ENCODE results near the gene FAM219B.
"Not testable (repeated sequence)": the region's sequence is repeated elsewhere in the genome, so short reads cannot be mapped to it uniquely, and the experiment has no call there.

The FAM219B gene

GRCh38 chr15:74902295-74903075, 4.2 kb downstream of the FAM219B start:
- no peak for DNase-seq

DNA sequence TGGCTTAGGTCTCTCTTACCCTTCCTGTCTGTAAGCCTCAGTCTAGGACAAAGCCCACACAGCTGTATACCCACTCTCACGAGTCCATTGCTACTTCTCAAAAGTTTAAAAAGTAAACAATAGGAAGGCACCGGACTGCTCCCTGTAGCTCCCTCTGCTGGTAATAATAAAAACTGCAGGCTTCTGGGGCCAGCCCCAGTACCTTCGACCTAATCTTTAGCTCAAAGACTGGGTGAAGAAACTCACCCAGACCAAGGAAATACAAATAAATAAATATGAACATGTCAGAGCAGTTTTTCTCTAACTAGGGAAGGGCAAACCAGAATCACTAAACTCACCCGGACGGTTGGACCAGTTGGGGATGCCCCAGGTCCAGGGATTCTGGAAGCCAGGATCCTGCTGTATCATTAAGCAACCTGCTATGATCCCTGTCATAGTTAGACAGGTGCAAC, 5.0 kb downstream of the FAM219B start:
- peak; percentile 25 to 69 for DNase-seq

- no peak for DNase-seq
These were observed 9.3 kb downstream of the FAM219B start for GRCh38 chr15:74897300-74897701.

GRCh38 chr15:74896316-74896715, 10.3 kb downstream of the FAM219B start:
- DNase-seq, result no peak

DNA sequence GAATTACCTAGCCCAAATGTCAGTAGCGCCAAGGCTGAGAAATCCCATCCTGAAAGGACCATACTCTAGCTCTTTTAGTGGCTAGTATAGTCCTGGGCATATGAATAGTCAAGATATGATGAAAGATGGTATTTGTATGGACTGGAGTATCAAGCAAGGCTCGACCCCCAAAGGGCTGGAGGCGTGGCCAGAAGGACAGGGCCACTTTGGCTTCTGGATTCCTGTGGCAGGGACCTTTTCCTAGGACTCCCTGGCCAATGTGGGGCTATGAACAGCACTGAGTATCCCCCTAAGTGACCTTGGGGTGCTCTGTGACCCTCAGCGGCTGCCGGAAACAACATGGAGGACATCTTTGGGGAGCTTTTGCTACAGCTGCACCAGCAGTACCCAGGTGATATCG, 10.8 kb downstream of the FAM219B start:
- DNase-seq, result no peak

DNA sequence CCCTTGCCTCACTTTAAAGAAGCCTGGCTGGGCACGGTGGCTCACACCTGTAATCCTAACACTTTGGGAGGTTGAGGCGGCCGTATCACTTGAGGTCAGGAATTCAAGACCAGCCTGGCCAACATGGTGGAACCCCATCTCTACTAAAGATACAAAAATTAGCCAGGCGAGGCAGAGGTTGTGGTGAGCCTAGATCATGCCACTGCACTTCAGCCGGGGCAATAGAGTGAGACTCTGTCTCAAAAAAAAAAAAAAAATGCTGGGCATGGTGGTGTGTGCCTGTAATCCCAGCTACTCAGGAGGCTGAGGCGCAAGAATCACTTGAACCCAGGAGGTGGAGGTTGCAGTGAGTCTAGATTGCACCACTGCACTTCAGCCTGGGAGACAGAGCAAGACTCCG, 12.3 kb downstream of the FAM219B start:
- DNase-seq, result not testable (repeated sequence)

DNA sequence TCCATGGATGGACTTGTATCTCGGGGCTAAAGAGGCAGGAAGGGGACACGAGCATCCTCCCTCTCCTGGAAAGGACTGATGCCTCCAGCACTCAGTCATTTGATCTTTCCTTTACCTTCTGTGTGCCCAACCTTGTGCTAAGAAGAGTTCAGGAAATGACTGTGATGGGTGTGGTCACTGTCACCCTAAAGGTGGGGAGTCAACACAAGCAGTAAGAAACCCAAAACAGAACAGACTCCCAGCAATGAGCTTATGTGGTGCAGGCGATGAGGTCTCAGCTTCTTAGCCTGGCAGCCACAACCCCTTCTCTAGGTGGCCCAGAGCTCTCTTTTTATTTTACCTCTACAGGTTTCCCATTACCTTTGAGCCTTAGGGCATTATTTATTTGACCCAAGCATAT, 13.0 kb downstream of the FAM219B start:
- DNase-seq, result no peak

GRCh38 chr15:74892931-74893330, 13.7 kb downstream of the FAM219B start:
- no peak for DNase-seq

DNA sequence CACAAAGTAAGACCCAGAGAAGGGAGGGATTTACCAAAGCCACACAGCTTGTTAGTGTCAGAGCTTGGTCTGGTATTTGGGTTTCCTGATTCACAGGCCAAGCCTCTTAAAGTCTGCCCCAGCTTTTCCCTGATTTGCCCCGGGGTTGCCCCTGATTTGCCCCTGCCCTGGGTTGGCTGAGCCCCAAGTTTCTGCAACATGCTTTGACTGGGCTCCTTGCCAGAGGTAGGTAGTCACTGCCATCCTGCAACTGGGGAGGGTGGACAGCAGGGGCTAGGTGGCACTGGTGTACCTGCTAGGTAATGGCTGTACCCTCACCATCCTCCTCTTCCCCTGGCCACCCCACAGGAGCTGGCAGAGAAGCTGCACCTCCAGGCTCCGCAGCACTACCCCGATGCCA, 14.3 kb downstream of the FAM219B start:
- DNase-seq, result no peak

DNA sequence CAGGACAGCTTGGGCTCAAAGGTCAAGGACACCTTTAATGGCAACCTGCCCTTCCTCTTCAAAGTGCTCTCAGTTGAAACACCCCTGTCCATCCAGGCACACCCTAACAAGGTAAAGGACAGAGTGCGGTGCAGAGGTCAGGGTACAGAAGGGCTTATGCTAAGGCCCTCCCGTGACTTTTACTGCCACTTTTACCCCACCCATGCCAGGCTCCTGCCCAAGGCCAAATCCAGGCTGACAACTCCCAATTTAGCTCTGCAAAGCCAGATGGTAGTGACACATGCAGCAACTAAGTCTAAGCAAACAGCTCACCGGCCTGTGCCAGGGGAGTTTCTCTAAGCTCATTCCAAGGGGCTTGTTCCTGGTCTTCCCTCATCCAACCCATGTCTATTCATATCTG, 15.2 kb downstream of the FAM219B start:
- DNase-seq, result no peak

DNA sequence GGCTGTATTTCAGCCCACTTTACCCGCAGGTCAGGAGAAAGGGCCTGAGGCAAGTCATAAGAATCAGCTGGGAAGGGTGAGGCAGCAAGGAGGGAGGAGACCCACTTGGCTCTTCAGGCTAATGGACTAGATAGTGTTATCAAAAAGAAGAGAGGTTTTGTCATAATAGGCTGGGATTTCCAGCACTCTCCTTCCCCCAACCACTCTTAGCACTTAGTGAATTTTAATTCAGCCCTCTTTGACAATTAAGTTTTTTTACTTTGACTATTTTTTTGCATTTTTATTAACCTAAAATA, 16.0 kb downstream of the FAM219B start:
- no peak for DNase-seq

- peak; percentile 82 to 83 for DNase-seq
These were observed 16.6 kb downstream of the FAM219B start, which contains the start of gene MPI for GRCh38 chr15:74889883-74890664. MPI (plus strand) TSS chr15:74890042; CDS start chr15:74890074, 32 bp downstream.

DNA sequence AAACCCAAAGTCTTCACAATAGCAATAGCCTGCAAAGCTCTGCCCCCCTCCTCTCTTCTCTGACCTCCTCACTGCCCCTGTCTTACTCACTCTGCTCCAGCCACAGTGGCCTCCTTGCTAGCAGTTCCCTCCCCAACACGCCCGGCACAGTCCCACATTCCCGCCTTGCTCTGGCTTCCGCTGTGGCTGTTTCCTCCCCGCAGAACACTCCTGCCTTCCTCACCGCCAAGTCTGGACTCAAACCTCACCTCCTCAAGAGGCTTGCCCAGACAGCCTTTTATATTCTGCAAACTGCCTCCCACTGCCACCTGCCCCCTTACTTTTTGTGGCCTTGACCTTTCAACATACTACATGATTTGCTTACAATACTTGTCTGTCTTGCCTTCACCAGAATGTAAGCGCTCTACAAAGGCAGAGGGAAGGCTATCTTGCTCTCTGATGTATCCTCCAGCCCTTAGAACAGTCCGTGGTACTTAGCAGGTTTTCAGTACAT, 17.2 kb downstream of the FAM219B start:
- DNase-seq, result peak in 1 of 2 donors; percentile 15

- no peak for DNase-seq
These were observed 17.9 kb downstream of the FAM219B start for GRCh38 chr15:74888716-74889115.

- not testable (repeated sequence) for DNase-seq
These were observed 19.0 kb downstream of the FAM219B start for GRCh38 chr15:74887537-74888193.

DNA sequence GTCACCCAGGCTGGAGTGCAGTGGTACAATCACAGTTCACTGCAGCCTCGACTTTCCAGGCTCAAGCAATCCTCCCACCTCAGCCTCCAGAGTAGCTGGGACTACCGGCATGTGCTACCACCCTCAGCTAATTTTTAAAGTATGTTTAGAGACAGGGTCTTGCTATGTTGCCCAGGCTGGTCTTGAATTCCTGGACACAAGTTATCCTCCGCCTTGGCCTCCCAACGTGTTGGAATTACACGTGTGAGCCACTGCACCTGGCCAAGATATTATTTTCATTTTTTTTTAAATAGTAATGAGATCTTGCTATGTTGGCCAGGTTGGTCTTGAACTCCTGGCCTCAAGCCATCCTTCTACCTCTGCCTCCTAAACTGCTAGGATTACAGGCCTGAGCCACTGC, 21.2 kb downstream of the FAM219B start:
- DNase-seq, result no peak

DNA sequence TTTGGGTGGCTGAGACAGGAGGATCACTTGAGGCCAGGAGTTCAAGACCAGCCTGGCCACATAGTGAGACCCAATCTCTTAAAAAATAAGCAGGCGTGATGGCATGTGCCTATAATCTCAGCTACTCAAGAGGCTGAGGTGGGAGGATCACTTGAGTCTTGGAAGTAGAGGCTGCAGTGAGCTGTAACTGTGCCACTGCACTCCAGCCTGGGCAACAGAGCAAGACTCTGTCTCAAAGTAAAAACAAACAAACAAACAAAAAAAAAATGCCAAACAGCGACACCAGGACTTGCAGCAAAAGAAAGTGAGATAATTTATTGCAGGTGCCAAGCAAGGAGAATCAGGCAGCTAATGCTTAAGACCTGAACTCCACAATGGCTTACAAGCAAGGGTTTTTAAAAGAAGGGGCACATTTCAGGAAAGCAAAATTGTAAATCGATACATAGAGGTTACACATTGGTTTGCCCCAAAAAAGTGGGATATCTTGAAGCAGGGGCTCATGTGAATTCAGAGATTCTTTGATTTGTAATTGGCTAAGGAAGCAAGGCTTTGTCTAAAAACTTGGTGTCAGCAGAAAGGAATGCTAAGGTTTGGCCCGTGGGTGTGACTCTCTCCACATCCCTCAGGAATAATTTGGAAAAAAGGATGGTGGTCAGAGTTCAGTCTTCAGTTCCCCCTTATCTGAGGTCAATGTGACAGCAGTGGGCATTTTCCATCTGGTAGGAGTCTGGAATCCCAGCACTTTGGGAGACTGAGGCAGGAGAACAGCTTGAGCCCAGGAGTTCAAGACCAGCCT, 22.0 kb downstream of the FAM219B start:
- DNase-seq, result no peak

DNA sequence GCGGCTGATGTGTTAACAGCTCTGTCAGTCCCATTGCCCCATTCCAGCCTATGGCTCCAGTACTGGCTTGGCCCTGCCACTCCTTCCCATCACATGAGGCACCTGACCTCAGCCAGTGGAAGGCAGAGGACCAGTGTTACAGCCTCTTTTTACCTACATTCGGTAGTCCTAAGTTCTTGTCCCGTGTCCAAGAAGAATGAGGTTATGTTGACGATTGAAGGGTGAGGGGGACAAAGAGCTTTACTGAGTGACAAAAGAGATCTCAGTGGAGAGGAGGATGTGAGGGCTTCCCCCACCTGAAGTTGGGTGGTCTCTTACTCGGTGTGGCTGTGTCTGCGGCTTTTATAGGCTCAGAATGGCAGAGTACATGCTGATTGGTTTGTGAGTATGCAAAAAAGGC, 24.1 kb downstream of the FAM219B start:
- DNase-seq, result no peak

DNA sequence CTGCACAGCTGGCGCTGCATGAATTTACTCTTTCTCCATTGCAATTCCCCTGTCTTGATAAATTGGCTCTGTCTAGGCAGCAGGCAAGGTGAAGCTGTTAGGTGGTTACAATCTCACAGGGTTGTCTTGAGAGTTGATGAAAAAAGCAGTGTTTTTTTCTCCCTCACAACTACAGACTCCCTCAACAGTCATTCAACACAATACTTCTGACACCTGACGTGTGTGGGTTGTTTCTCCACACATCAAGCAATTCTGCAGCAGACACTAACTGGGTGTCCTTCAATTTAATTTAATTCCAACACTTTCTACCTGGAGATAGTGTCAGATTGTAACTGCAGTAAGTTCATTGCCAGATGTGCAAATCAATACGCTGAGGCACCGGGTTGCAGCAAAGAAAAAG, 28.4 kb downstream of the FAM219B start:
- no peak for DNase-seq

DNA sequence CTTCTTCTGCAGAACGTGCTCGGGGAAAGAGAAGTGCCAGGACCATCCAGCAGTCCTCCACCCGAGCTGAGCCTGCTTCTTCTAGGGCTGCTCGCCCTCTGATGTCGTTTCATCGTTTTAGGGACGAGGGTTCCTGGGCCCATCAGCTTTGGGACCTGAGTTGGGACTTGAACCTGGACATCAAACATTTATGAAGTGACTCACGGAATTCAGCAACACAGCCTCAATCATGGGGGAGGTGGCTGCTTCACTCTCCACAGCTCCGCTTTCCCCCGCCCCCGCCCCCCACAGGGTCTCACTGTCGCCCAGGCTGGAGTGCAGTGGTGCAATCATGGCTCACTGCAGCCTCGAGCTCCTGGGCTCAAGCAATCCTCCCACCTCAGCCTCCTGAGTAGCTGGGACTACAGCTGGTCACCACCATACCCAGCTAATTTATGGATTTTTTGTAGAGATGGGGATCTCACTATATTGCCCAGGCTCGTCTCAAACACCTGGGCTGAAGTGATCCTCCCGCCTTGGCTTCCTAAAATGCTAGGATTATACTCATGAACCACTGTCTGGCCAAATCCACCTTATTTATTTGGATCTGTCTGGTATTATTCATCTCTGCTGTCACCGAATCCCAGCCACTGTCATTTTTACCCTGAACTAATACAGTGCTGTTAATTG, 32.8 kb downstream of the FAM219B start:
- DNase-seq, result no peak

GRCh38 chr15:74873036-74873755, 33.5 kb downstream of the FAM219B start, which contains the start of gene SCAMP2:
SCAMP2 (minus strand) TSS chr15:74873365; CDS start chr15:74873255, 110 bp downstream.
- peak; percentile 84 to 90 for DNase-seq
